ENCODE data around the gene SH3RF3.

GRCh38 chr2:109519513-109519912, 390.5 kb downstream of the SH3RF3 start:
- no peak for TF ChIP-seq ZNF484 (CRISPR knock-in tag; IDR thresholded peaks at IDR 0.05; ENCODE audit: borderline replicate concordance, low read depth)
- TF ChIP-seq RAD51 (IDR thresholded peaks at IDR 0.05; ENCODE audit: borderline replicate concordance): no peak
- TF ChIP-seq RERE (CRISPR knock-in tag; IDR thresholded peaks at IDR 0.05; ENCODE audit: low read depth): no peak
- no peak for TF ChIP-seq THAP8 (CRISPR knock-in tag; IDR thresholded peaks at IDR 0.05; ENCODE audit: borderline replicate concordance)
- no peak for TF ChIP-seq CTCF (CRISPR knock-in tag; IDR thresholded peaks at IDR 0.05)
- TF ChIP-seq RFX5 (IDR thresholded peaks at IDR 0.05; ENCODE audit: low read depth, low read length): no peak
- no peak for TF ChIP-seq MYC (CRISPR knock-in tag; IDR thresholded peaks at IDR 0.05; ENCODE audit: borderline replicate concordance)
- TF ChIP-seq ATF3 (CRISPR knock-in tag; IDR thresholded peaks at IDR 0.05): no peak
- no peak for TF ChIP-seq MAX (IDR thresholded peaks at IDR 0.05)
- no peak for TF ChIP-seq CHD4 (IDR thresholded peaks at IDR 0.05; ENCODE audit: borderline replicate concordance, low read length)
- no peak for TF ChIP-seq MNT (IDR thresholded peaks at IDR 0.05)
